ENCODE data around the gene PATL2. TPM values are rescaled to one million over a fixed set of nuclear protein-coding genes. Genes with fewer than 3 reads are reported as not detected.
"Not testable (repeated sequence)": the region's sequence is repeated elsewhere in the genome, so short reads cannot be mapped to it uniquely, and the experiment has no call there.

The PATL2 gene
- total RNA-seq, 4 donors from 2014 or later, result 0.22 to 3.8 (median 1.7) TPM

- Histone ChIP-seq H3K27ac (no peak overlapping the region), H3K27me3 (no peaks in the 10 kb centered on the region), H3K9me3 (no peaks in the 10 kb centered on the region), H3K4me1 (peaks cover 0 to 3% of the 10 kb centered on the region in 2 donors), H3K36me3 (peaks cover 32 to 42% of the 10 kb centered on the region in 2 donors), H3K4me3 (replicated peaks in 1 of 3) (no peak overlapping the region)
- no peak for DNase-seq
- intact Hi-C loops (cut with DNase I), result no loop called here
- WGBS, 2 donors, result 92 to 100% methylated on average over 1 of the region's 1 CpG
- no peak for TF ChIP-seq POLR2A (IDR thresholded peaks at IDR 0.05)
- TF ChIP-seq CTCF (IDR thresholded peaks at IDR 0.05), result no peak
Observed at GRCh38 chr15:44647036-44647435, 64.1 kb downstream of the PATL2 start.

- intact Hi-C loops (cut with DNase I), result no loop called here
- no peak overlapping the region for H3K27ac ChIP-seq
- no peak overlapping the region for H3K4me3 ChIP-seq (replicated peaks in 1 of 3)
- 98% methylated on average over 2 of the region's 2 CpGs for WGBS, 2 donors
- TF ChIP-seq POLR2A (IDR thresholded peaks at IDR 0.05), result no peak
- TF ChIP-seq CTCF (IDR thresholded peaks at IDR 0.05), result no peak
- peaks cover 29 to 38% of the 10 kb centered on the region in 2 donors for H3K36me3 ChIP-seq
- peaks cover 0 to 2% of the 10 kb centered on the region in 2 donors for H3K4me1 ChIP-seq
- no peaks in the 10 kb centered on the region for H3K9me3 ChIP-seq
- no peak for DNase-seq
- H3K27me3 ChIP-seq, result no peaks in the 10 kb centered on the region
Observed at GRCh38 chr15:44646460-44646859, 64.7 kb downstream of the PATL2 start.

- no peaks in the 10 kb centered on the region for H3K27me3 ChIP-seq
- no peaks in the 10 kb centered on the region for H3K4me1 ChIP-seq
- H3K4me3 ChIP-seq (replicated peaks in 1 of 3), result no peak overlapping the region
- no peak overlapping the region for H3K27ac ChIP-seq
- peaks cover 9 to 10% of the 10 kb centered on the region in 2 donors for H3K36me3 ChIP-seq
- WGBS, 2 donors, result 87 to 93% methylated on average over 4 of the region's 4 CpGs
- intact Hi-C loops (cut with DNase I), result no loop called here
- no peaks in the 10 kb centered on the region for H3K9me3 ChIP-seq
- TF ChIP-seq POLR2A (IDR thresholded peaks at IDR 0.05) (no peak), CTCF (IDR thresholded peaks at IDR 0.05) (no peak)
- DNase-seq, result no peak
Observed at GRCh38 chr15:44641651-44642050, 69.5 kb downstream of the PATL2 start.

GRCh38 chr15:44636976-44637375, 74.1 kb downstream of the PATL2 start:
- H3K4me1 ChIP-seq, result no peaks in the 10 kb centered on the region
- TF ChIP-seq POLR2A (IDR thresholded peaks at IDR 0.05) (no peak), CTCF (IDR thresholded peaks at IDR 0.05) (no peak)
- 96% methylated on average over 1 of the region's 1 CpG for WGBS, 2 donors
- H3K27me3 ChIP-seq, result no peaks in the 10 kb centered on the region
- intact Hi-C loops (cut with DNase I), result no loop called here
- H3K27ac ChIP-seq, result no peak overlapping the region
- H3K36me3 ChIP-seq, result peaks cover 9 to 11% of the 10 kb centered on the region in 2 donors
- no peaks in the 10 kb centered on the region for H3K9me3 ChIP-seq
- DNase-seq, result no peak
- H3K4me3 ChIP-seq (replicated peaks in 1 of 3), result no peak overlapping the region

- H3K36me3 ChIP-seq, result peaks cover 24 to 28% of the 10 kb centered on the region in 2 donors
- intact Hi-C loops (cut with DNase I), result no loop called here
- no peak overlapping the region for H3K4me3 ChIP-seq (replicated peaks in 1 of 3)
- H3K27ac ChIP-seq, result no peak overlapping the region
- H3K9me3 ChIP-seq, result no peaks in the 10 kb centered on the region
- H3K4me1 ChIP-seq, result no peaks in the 10 kb centered on the region
- no peak for DNase-seq
- WGBS, 2 donors, result 99% methylated on average over 5 of the region's 5 CpGs
- TF ChIP-seq POLR2A (IDR thresholded peaks at IDR 0.05) (no peak), CTCF (IDR thresholded peaks at IDR 0.05) (no peak)
- no peaks in the 10 kb centered on the region for H3K27me3 ChIP-seq
Observed at GRCh38 chr15:44633603-44634002, 77.5 kb downstream of the PATL2 start.

GRCh38 chr15:44625286-44625685, 85.8 kb downstream of the PATL2 start:
- intact Hi-C loops (cut with DNase I); H3K9me3 ChIP-seq; H3K27me3 ChIP-seq; H3K4me1 ChIP-seq; DNase-seq; H3K4me3 ChIP-seq (replicated peaks in 1 of 3); H3K27ac ChIP-seq: not testable (repeated sequence)
- WGBS, 2 donors, result 89 to 100% methylated on average over 2 of the region's 2 CpGs
- H3K36me3 ChIP-seq, result peaks cover 19 to 60% of the 10 kb centered on the region in 2 donors

All from thyroid gland (tissue), 4 donors.